ENCODE measurements around the gene SLC38A9. TPM values are rescaled to one million over a fixed set of nuclear protein-coding genes. Genes with fewer than 3 reads are reported as not detected.

Gene SLC38A9
- total RNA-seq, 4 donors from 2014 or later = 19.5 to 44.2 (median 30.4) TPM

DNA sequence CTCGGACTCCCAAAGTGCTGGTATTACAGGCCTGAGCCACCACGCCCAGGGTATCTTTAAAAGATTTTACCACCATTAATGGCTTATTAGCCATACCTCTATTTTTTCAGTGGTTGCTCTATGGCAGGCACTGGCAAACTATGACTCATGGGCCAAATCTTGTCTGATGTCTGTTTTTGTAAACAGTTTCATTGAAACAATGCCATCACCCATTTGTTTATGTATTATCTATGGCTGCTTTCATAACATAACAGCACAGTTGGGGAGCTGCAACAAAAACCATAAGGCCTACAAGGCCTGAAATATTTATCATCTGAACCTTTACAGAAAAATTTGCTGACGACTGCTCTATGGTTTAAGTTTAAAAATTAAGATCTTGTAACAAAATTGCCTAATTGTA is 66.8 kb downstream of the SLC38A9 start:
- intact Hi-C loops (cut with DNase I) = no loop called here
- 93 to 95% methylated on average over 3 of the region's 3 CpGs for WGBS, 2 donors
- no peak for DNase-seq
- H3K4me3 ChIP-seq (replicated peaks in 1 of 3) = no peak overlapping the region
- no peaks in the 10 kb centered on the region for H3K36me3 ChIP-seq
- no peak overlapping the region for H3K27ac ChIP-seq
- H3K27me3 ChIP-seq = no peaks in the 10 kb centered on the region
- no peaks in the 10 kb centered on the region for H3K9me3 ChIP-seq
- H3K4me1 ChIP-seq = no peaks in the 10 kb centered on the region
- no peak for TF ChIP-seq POLR2A (IDR thresholded peaks at IDR 0.05)
- TF ChIP-seq CTCF (IDR thresholded peaks at IDR 0.05) = no peak

GRCh38 chr5:55638455-55638854 is 73.7 kb downstream of the SLC38A9 start:
- no peaks in the 10 kb centered on the region for H3K9me3 ChIP-seq
- peaks cover 33 to 39% of the 10 kb centered on the region in 2 donors for H3K4me1 ChIP-seq
- TF ChIP-seq POLR2A (IDR thresholded peaks at IDR 0.05) = no peak
- no peak for TF ChIP-seq CTCF (IDR thresholded peaks at IDR 0.05)
- peak overlapping the region in 2 of 3 donors; percentile 59 to 75 for H3K27ac ChIP-seq
- DNase-seq = no peak
- WGBS, 2 donors = 65 to 69% methylated on average over 4 of the region's 4 CpGs
- intact Hi-C loops (cut with DNase I) = no loop called here
- H3K27me3 ChIP-seq = no peaks in the 10 kb centered on the region
- no peak overlapping the region for H3K4me3 ChIP-seq (replicated peaks in 1 of 3)
- no peaks in the 10 kb centered on the region for H3K36me3 ChIP-seq

GRCh38 chr5:55638051-55638450 is 74.1 kb downstream of the SLC38A9 start:
- H3K27ac ChIP-seq = peak overlapping the region in 2 of 3 donors; percentile 59 to 75

DNA sequence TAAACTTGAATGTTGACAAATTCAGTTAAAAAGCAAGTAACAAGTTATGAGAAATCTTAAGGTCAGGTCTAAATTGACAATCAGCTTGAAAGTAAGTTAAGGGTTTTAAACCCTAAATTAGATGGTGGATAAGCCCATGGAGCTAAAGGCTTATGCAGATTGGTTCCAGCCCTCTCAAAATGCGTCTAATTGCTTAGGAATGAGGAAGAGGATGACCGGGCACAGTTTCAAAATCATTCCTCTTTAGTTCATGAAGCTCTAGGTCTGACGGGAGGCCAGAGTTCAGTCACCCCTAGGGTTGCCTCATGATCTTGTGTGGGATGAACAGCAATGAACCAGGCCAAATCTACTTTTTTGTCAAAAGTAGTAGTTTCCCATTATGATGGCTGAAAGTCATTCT is 75.4 kb downstream of the SLC38A9 start:
- intact Hi-C loops (cut with DNase I) = no loop called here
- no peaks in the 10 kb centered on the region for H3K36me3 ChIP-seq
- H3K4me3 ChIP-seq (replicated peaks in 1 of 3) = no peak overlapping the region
- WGBS, 2 donors = 56 to 77% methylated on average over 3 of the region's 3 CpGs
- no peak for DNase-seq
- no peaks in the 10 kb centered on the region for H3K27me3 ChIP-seq
- no peaks in the 10 kb centered on the region for H3K9me3 ChIP-seq
- peaks cover 33 to 47% of the 10 kb centered on the region in 2 donors for H3K4me1 ChIP-seq
- TF ChIP-seq POLR2A (IDR thresholded peaks at IDR 0.05) (no peak), CTCF (IDR thresholded peaks at IDR 0.05) (no peak)
- peak overlapping the region in 2 of 3 donors; percentile 22 to 53 for H3K27ac ChIP-seq

More at GRCh38 chr5:55638051-55638450, 74.1 kb downstream of the SLC38A9 start:
- intact Hi-C loops (cut with DNase I) = no loop called here
- WGBS, 2 donors = 87 to 92% methylated on average over 2 of the region's 2 CpGs
- no peaks in the 10 kb centered on the region for H3K9me3 ChIP-seq
- H3K4me3 ChIP-seq (replicated peaks in 1 of 3) = no peak overlapping the region
- peaks cover 33 to 43% of the 10 kb centered on the region in 2 donors for H3K4me1 ChIP-seq
- no peak for TF ChIP-seq POLR2A (IDR thresholded peaks at IDR 0.05)
- TF ChIP-seq CTCF (IDR thresholded peaks at IDR 0.05) = no peak
- H3K36me3 ChIP-seq = no peaks in the 10 kb centered on the region
- DNase-seq = no peak
- no peaks in the 10 kb centered on the region for H3K27me3 ChIP-seq

GRCh38 chr5:55636177-55636576 is 75.9 kb downstream of the SLC38A9 start:
- Histone ChIP-seq H3K4me3 (replicated peaks in 1 of 3) (no peak overlapping the region), H3K36me3 (no peaks in the 10 kb centered on the region), H3K4me1 (peaks cover 33 to 47% of the 10 kb centered on the region in 2 donors), H3K27me3 (no peaks in the 10 kb centered on the region), H3K27ac (peak overlapping the region in 2 of 3 donors; percentile 22 to 53), H3K9me3 (no peaks in the 10 kb centered on the region)
- no peak for DNase-seq
- TF ChIP-seq POLR2A (IDR thresholded peaks at IDR 0.05) = no peak
- no peak for TF ChIP-seq CTCF (IDR thresholded peaks at IDR 0.05)
- intact Hi-C loops (cut with DNase I) = no loop called here
- 68 to 71% methylated on average over 2 of the region's 2 CpGs for WGBS, 2 donors
